ENCODE results near the gene KDM5A.

KDM5A gene

DNA sequence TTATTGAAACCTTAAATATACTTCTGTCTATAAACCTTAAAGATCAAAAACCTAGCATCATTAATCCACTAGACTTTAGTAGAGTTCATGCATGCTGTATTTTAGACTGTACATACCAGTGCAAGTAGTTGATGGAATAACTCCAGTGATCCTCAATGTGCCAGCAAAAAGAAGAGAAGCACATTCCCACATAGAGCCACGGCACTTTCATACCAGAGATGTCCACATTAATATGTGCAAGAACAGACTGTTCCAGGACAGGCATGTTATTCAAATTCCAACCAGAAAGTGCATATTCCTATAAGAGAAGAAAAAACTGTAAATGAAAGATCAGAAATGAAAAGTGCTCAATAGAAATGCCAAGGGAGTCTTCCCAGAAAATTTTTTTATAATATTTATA is 55.0 kb downstream of the KDM5A start:
- Histone ChIP-seq H3K4me1 (no peaks in the 10 kb centered on the region; the same call in 1 of the 2 replicates), H3K4me3 (ENCODE audit: low read depth, low read length) (no peak overlapping the region), H3K36me3 (peaks cover 38% of the 10 kb centered on the region), H3K9me3 (no peaks in the 10 kb centered on the region), H3K27me3 (no peaks in the 10 kb centered on the region)
- TF ChIP-seq CTCF (IDR thresholded peaks at IDR 0.05; ENCODE audit: low read depth, low read length) = no peak
- no peak for DNase-seq

GRCh38 chr12:332581-333205 is 56.4 kb downstream of the KDM5A start:
- Histone ChIP-seq H3K36me3 (peaks cover 48% of the 10 kb centered on the region), H3K9me3 (no peaks in the 10 kb centered on the region), H3K4me3 (ENCODE audit: low read depth, low read length) (no peak overlapping the region), H3K27me3 (no peaks in the 10 kb centered on the region), H3K4me1 (no peaks in the 10 kb centered on the region; the same call in 1 of the 2 replicates)
- TF ChIP-seq CTCF (IDR thresholded peaks at IDR 0.05; ENCODE audit: low read depth, low read length) = no peak
- no peak for DNase-seq

DNA sequence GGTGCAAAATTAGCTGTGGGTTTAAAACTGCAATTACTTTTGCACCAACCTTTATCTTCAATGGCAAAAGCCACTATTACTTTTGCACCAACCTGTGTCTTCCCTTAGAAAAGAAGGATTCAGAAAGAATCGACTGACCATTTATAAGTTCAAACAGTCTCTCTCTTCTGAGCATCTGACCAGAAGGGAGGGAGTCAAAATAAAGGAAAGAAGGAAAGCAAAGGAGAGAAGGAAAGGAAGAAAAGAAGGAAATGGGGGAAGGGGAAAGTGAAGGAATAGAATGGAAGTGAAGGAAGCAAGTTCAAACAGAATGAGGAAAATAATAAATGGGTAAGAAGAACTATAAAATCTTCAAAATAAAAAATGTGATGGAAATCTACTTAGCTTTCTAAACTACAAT is 57.8 kb downstream of the KDM5A start:
- H3K36me3 ChIP-seq = peaks cover 45% of the 10 kb centered on the region
- no peak for TF ChIP-seq CTCF (IDR thresholded peaks at IDR 0.05; ENCODE audit: low read depth, low read length)
- no peak overlapping the region for H3K4me3 ChIP-seq (ENCODE audit: low read depth, low read length)
- H3K4me1 ChIP-seq = no peaks in the 10 kb centered on the region; the same call in 1 of the 2 replicates
- no peaks in the 10 kb centered on the region for H3K9me3 ChIP-seq
- DNase-seq = no peak
- no peaks in the 10 kb centered on the region for H3K27me3 ChIP-seq

- no peak for DNase-seq
- Histone ChIP-seq H3K9me3 (no peaks in the 10 kb centered on the region), H3K4me1 (no peaks in the 10 kb centered on the region), H3K4me3 (ENCODE audit: low read depth, low read length) (no peak overlapping the region), H3K27me3 (no peaks in the 10 kb centered on the region), H3K36me3 (peaks cover 60% of the 10 kb centered on the region)
- no peak for TF ChIP-seq CTCF (IDR thresholded peaks at IDR 0.05; ENCODE audit: low read depth, low read length)
Observed at GRCh38 chr12:325906-326305, 63.2 kb downstream of the KDM5A start.

GRCh38 chr12:323507-323906 is 65.6 kb downstream of the KDM5A start:
- peaks cover 76% of the 10 kb centered on the region for H3K36me3 ChIP-seq
- H3K9me3 ChIP-seq = no peaks in the 10 kb centered on the region
- TF ChIP-seq CTCF (IDR thresholded peaks at IDR 0.05; ENCODE audit: low read depth, low read length) = no peak
- no peak for DNase-seq
- no peaks in the 10 kb centered on the region for H3K4me1 ChIP-seq
- no peaks in the 10 kb centered on the region for H3K27me3 ChIP-seq
- no peak overlapping the region for H3K4me3 ChIP-seq (ENCODE audit: low read depth, low read length)

- H3K27me3 ChIP-seq = no peaks in the 10 kb centered on the region
- H3K9me3 ChIP-seq = no peaks in the 10 kb centered on the region
- H3K4me1 ChIP-seq = no peaks in the 10 kb centered on the region
- TF ChIP-seq CTCF (IDR thresholded peaks at IDR 0.05; ENCODE audit: low read depth, low read length) = peak; percentile 34
- H3K4me3 ChIP-seq (ENCODE audit: low read depth, low read length) = no peak overlapping the region
- H3K36me3 ChIP-seq = peaks cover 86% of the 10 kb centered on the region
- peak; percentile 32 for DNase-seq
Observed at GRCh38 chr12:321606-322326, 67.4 kb downstream of the KDM5A start.
